Activated CD4-positive, alpha-beta T cell treated with anti-CD3 and anti-CD28 coated beads for 24 hours (primary cell): ENCODE data around the gene TANK.

Source experiments
- DNase-seq, 2 donors: peaks; one replicate each; pipeline ENCODE4 v3.0.0-alpha.2; 2020; ENCODE audit warnings: low read depth in 2 of 2

The TANK gene

GRCh38 chr2:161232571-161232970 lies 72.3 kb downstream of the TANK start:
- no peak for DNase-seq

- no peak for DNase-seq
These were observed 73.7 kb downstream of the TANK start for GRCh38 chr2:161233858-161234431.

- no peak for DNase-seq
These were observed 74.4 kb downstream of the TANK start for GRCh38 chr2:161234627-161235026.

- peak in 1 of 2 donors; percentile 28 for DNase-seq
These were observed 77.4 kb downstream of the TANK start for GRCh38 chr2:161237392-161238264.

- no peak for DNase-seq
These were observed 78.0 kb downstream of the TANK start for GRCh38 chr2:161238265-161238559.

- DNase-seq = peak in 1 of 2 donors; percentile 39
These were observed 78.5 kb downstream of the TANK start for GRCh38 chr2:161238560-161239325.

- DNase-seq = no peak
These were observed 79.3 kb downstream of the TANK start for GRCh38 chr2:161239326-161240109.

GRCh38 chr2:161241894-161242293 lies 81.7 kb downstream of the TANK start:
- DNase-seq = no peak

- DNase-seq = no peak
These were observed 83.1 kb downstream of the TANK start for GRCh38 chr2:161243312-161243711.

GRCh38 chr2:161243905-161244304 lies 83.7 kb downstream of the TANK start:
- DNase-seq = no peak

- peak; percentile 33 to 50 for DNase-seq
These were observed 84.4 kb downstream of the TANK start for GRCh38 chr2:161244387-161245260.

- DNase-seq = no peak
These were observed 85.0 kb downstream of the TANK start for GRCh38 chr2:161245261-161245553.

- DNase-seq = no peak
These were observed 85.4 kb downstream of the TANK start for GRCh38 chr2:161245671-161246070.

- no peak for DNase-seq
These were observed 86.1 kb downstream of the TANK start for GRCh38 chr2:161246281-161246680.

GRCh38 chr2:161250864-161251436 lies 90.7 kb downstream of the TANK start:
- DNase-seq = no peak

- no peak for DNase-seq
These were observed 97.1 kb downstream of the TANK start for GRCh38 chr2:161257123-161257952.

- no peak for DNase-seq
These were observed 105.6 kb downstream of the TANK start for GRCh38 chr2:161265874-161266273.

GRCh38 chr2:161269111-161269510 lies 108.9 kb downstream of the TANK start:
- DNase-seq = no peak

- DNase-seq = peak in 1 of 2 donors; percentile 54
These were observed 113.0 kb downstream of the TANK start for GRCh38 chr2:161273038-161273760.
